Stimulated activated CD4-positive, alpha-beta T cell treated with anti-CD3 and anti-CD28 coated beads, Interleukin-4, amount 100 ng/mL, for 1 hour (primary cell): ENCODE results near the gene RERGL.
"Not testable (repeated sequence)": the region's sequence is repeated elsewhere in the genome, so short reads cannot be mapped to it uniquely, and the experiment has no call there.

Source experiments
- DNase-seq: peaks from one replicate; pipeline ENCODE4 v3.0.0-alpha.2; 2020

Gene RERGL

GRCh38 chr12:18090093-18090492 is at the start of gene RERGL:
TSS of gene RERGL (minus strand) at chr12:18090193. CDS start at chr12:18090140, 53 bp downstream.
- DNase-seq = no peak

- no peak for DNase-seq
These were observed 49.3 kb upstream of the RERGL start for GRCh38 chr12:18139254-18139653.

- no peak for DNase-seq
These were observed 45.5 kb upstream of the RERGL start for GRCh38 chr12:18135509-18135908.

GRCh38 chr12:18135086-18135485 is 45.1 kb upstream of the RERGL start:
- DNase-seq = no peak

GRCh38 chr12:18130851-18131250 is 40.9 kb upstream of the RERGL start:
- no peak for DNase-seq

- DNase-seq = no peak
These were observed 33.7 kb upstream of the RERGL start for GRCh38 chr12:18123707-18124106.

- no peak for DNase-seq
These were observed 30.9 kb upstream of the RERGL start for GRCh38 chr12:18120899-18121298.

- no peak for DNase-seq
These were observed 18.6 kb upstream of the RERGL start for GRCh38 chr12:18108611-18109010.

GRCh38 chr12:18103624-18104023 is 13.6 kb upstream of the RERGL start:
- DNase-seq = no peak

- DNase-seq = no peak
These were observed 11.1 kb upstream of the RERGL start for GRCh38 chr12:18101043-18101442.

GRCh38 chr12:18084080-18084479 is 5.9 kb downstream of the RERGL start:
- no peak for DNase-seq

GRCh38 chr12:18079541-18080246 is 10.3 kb downstream of the RERGL start:
- no peak for DNase-seq

- DNase-seq = no peak
These were observed 16.0 kb downstream of the RERGL start for GRCh38 chr12:18074001-18074400.

- DNase-seq = no peak
These were observed 17.3 kb downstream of the RERGL start for GRCh38 chr12:18072723-18073122.

GRCh38 chr12:18071336-18071735 is 18.7 kb downstream of the RERGL start:
- DNase-seq = no peak

GRCh38 chr12:18068355-18068754 is 21.6 kb downstream of the RERGL start:
- no peak for DNase-seq

GRCh38 chr12:18066666-18067065 is 23.3 kb downstream of the RERGL start:
- DNase-seq = no peak

- DNase-seq = not testable (repeated sequence)
These were observed 27.1 kb downstream of the RERGL start for GRCh38 chr12:18062867-18063266.

- DNase-seq = no peak
These were observed 32.9 kb downstream of the RERGL start for GRCh38 chr12:18057051-18057450.

GRCh38 chr12:18054925-18055619 is 34.9 kb downstream of the RERGL start:
- no peak for DNase-seq

GRCh38 chr12:18045446-18045992 is 44.5 kb downstream of the RERGL start:
- DNase-seq = no peak

- not testable (repeated sequence) for DNase-seq
These were observed 49.8 kb downstream of the RERGL start for GRCh38 chr12:18040060-18040742.
